GM19372 (cell line): Measurements from ENCODE around the gene NSF.

ENCODE experiments used
- ATAC-seq: cut with Tn5 transposase; IDR thresholded peaks from one replicate; pipeline ENCODE4 v1.9.1; 2021; ENCODE audit warnings: mild to moderate bottlenecking, low read depth, moderate library complexity; ENCODE audit not compliant: unreplicated experiment

The NSF gene

DNA sequence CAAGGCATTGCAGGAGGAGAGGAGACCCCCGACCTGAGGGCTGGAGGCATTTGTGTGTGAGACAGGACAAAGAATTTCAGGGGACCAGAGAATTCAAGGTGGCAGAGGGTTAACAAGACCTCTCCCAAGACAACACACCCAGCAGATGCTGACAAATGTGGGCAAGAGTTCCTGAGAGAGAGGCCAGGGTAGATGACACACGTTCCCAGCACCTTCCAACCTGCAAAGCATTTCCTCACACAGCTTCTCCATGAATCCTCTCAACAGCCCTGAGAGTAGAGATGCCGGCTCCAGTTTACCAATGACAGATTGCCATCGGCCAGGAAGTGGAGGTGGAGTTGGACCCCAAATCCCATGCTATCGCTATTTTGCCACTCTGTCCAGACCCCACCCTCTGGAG, 203.1 kb downstream of the NSF start:
- no peak for ATAC-seq

DNA sequence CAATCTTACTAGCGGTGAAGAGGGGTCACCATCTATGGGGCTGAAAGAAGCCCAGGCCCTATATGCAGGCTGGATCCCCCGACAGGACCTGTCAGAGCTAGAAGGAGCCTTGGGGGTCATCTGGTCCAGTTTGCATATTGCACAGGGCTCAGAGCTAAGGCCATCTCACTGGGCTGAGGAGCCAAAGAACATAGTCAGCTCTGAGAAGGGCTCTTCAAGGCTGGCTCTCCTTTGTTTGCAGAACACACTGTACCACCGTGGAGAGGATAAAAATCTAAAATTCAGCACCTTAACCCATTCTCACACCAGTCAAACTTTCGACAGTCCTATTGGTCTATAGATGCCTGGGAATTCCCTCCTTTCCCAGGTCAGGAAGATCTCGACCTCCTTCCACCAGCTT, 203.8 kb downstream of the NSF start:
- no peak for ATAC-seq

DNA sequence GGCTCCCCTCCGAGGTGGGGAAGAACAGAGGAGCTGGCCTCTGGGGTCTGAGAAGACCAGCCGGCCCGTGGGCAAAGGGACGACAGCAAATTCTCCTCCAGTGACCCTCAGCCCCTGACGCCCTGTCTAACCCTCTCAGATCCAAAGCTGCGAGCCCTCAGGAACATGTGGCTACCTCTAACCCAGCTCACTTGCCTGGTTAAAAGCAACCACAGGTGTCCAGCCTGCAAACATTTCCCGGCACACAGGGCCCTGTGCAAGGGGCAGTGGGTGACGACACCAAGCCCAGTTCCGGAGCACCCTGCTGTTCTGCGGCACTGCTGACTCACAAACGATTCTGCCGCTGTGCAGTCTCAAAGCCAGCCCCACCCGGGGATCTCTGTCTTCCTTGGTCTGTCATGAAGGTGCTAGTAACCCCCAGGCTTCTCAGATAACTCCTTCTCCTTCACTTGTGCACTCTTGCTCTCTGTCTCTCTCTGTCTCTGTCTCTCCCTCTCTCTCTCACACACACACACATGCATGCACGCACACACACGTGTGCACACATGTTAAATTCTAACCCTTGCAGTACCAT, 205.0 kb downstream of the NSF start:
- no peak for ATAC-seq

DNA sequence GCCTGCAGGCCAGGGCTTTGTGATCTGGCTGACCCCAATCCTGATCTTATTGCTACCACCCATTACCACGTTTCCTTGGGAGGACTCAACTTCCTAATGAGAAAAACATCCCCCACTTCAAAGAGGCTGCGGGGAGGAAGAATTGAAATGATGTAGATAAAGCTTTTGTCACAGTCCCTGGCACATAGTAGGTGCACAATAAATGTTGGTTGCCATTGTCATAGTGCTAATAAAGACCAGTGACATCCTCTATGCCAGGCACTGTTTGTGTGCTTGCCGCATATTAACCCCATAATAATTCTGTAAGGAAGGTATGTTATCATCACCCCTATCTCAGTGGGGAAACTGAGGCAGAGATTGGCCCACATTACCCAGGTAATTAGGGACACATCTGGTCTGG, 205.6 kb downstream of the NSF start:
- no peak for ATAC-seq

- ATAC-seq, result no peak
Observed at GRCh38 chr17:46796524-46796923, 206.1 kb downstream of the NSF start.

GRCh38 chr17:46796956-46797530, 206.6 kb downstream of the NSF start:
- no peak for ATAC-seq

- ATAC-seq, result no peak
Observed at GRCh38 chr17:46800573-46800972, 210.1 kb downstream of the NSF start.

GRCh38 chr17:46802800-46803199, 212.3 kb downstream of the NSF start:
- no peak for ATAC-seq

- no peak for ATAC-seq
Observed at GRCh38 chr17:46803544-46803943, 213.1 kb downstream of the NSF start.

DNA sequence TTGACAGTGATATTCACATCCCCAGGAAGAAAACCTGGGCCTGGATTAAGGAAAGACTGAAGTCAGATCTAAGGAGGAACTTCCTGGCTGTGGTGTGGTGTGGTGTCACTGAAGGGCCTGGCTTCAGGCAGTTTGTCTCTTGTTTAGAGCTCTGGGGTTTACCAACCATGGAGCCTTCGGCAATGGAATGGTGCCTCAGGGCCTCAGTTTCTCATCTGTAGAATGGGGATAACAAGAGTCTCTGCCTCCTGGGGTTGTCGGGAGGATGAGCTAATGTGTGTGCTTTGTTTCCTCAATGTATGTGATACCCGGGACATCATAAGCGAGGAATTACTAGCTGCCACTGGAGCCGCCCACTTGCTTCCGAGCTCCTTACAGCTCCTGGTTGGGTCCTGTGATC, 215.3 kb downstream of the NSF start:
- no peak for ATAC-seq
